HG03045 (cell line): ENCODE data around the gene SYT2.
"Not testable (repeated sequence)": the region's sequence is repeated elsewhere in the genome, so short reads cannot be mapped to it uniquely, and the experiment has no call there.

Source experiments
- ATAC-seq: cut with Tn5 transposase; IDR thresholded peaks from one replicate; pipeline ENCODE4 v1.9.1; 2021; ENCODE audit warnings: mild to moderate bottlenecking, moderate library complexity; ENCODE audit not compliant: unreplicated experiment

SYT2 gene

DNA sequence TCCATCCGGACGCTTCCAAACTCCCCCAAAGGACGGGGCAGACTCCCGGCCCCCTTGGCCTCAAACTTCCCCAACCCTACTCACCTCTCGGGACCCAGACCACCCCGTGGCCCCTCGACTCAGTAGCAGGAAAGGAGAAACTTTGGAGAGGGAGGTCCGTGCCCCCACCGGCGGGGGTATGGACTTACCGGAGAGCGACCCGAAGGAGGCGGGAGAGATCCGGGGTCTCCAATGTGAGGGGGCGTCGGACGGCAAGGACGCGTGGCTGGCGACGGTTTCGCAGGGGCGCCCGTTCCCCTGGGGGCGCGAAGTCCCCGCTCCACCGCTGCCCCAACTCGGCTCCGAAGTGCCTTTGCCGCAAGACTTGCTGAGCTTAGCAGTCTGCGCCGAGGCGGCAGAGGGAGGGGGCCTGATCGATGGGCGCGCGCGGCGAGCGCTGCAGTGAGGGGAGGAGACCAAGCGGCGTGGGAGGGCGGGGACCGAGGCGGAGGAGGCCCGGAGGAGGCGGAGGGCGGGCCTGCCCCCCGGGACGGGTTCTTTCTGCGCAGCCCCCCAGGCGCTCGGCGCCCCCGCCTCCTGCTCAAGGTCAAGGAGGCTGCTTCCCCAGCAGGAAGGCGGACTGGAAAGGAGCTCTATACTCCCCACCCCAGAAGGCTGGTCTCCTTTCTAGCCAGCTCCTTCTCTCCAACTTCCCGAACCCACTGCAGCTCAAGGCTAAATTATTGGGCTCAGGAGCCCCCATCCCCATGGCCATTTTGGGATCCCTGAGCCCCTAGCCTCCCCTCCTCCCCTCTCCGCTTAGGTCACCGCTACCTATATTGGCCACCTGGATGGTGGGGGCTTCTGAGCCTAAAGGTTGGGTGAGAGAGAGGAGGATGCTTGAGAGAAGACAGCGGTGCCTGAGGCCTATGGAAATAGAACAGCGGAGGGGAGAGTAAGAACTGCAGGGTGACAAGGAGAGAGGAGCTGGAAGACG is at the start of gene SYT2:
Gene SYT2 (minus strand): TSS at position 385 of the 976 bp plus-strand sequence. CDS start 104,682 bp downstream, outside the sequence.
- no peak for ATAC-seq

DNA sequence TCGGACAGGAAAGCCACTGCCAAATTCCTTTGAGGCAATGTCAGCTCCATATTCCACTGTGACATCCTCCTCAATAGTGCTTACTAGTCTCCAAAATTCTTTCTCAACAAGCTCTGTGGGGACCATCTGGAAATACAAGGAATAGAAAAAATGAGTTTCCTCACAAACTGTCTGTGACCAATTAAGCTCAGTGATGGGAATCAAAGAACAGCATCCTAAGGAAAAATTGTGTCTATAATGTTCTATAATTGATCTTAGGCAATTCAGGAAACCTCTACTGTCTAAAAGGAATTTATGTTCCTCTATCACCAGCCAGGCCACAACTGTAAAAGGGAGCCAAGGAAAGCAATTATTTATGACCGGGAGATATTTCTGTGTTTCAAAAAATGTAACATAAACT is 46.1 kb upstream of the SYT2 start:
- ATAC-seq = no peak

DNA sequence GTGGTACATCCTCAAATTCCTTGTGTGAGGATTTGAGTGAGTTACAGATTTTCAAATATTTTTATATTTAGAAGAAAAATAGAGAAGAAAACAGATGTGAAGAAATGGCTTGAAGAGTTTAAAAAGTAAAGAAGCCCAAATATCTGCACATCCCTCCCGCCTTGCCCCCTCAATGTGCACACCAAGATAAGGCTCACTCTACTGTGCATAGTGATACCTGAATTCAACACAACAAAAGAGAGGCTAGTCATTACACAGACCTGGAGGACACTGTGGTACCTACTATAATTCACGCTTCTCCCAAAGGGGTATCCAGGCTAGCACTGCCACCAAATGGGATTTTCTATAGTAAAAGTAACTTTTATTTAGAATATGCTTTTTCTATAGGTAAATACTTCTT is 44.0 kb upstream of the SYT2 start:
- ATAC-seq = no peak

DNA sequence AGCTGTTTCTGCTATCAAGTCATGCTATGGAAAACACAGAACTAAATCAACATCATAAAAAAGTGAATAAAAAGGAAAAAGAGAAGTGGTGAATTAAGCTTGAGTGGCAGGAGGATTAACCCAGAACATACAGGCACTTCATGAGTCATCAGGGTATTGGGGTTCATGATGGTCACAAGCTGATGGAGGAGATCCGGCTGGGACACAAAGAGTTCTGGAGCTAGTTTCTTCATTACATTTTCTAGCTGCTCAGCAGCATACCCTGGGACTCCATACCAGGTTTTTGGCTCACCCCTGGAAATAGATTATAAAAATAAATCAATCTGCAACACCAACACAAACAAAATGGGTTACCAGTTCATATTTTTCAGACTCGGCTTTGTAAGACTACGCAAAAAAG is 42.5 kb upstream of the SYT2 start:
- ATAC-seq = no peak

DNA sequence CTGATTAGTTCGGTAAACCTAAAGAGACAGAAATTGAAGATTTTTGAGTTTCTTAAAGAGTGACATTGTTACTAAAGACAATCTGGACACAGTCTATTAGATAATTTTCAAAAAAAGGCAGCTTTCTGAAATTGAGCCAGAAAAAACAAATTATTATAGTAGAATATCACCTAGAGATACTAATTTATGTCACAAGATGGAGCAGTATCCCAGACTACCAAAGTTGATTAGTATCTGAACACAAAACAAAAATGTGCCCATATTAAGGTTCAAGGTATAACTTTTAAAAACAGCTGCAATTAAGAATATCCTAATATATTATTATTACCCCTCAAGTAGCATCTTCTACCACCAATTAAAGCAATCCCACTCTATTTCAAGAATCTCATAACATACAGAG is 40.5 kb upstream of the SYT2 start:
- no peak for ATAC-seq

DNA sequence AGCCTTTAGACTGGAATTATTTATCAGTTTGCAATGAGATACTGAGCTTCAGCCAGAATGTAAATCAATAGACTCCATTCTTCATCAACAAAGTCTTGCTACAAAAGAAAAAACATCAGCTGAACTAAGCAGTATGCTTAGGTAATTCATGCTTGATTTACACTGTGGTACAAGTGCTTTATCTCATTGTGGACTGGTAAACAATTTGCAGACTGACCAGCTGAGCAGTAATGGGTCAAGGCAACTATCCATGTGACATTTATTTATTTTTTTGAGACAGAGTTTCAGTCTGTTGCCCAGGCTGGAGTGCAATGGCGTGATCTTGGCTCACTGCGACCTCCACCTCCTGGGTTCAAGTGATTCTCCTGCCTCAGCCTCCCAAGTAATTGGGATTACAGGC is 39.8 kb upstream of the SYT2 start:
- no peak for ATAC-seq

DNA sequence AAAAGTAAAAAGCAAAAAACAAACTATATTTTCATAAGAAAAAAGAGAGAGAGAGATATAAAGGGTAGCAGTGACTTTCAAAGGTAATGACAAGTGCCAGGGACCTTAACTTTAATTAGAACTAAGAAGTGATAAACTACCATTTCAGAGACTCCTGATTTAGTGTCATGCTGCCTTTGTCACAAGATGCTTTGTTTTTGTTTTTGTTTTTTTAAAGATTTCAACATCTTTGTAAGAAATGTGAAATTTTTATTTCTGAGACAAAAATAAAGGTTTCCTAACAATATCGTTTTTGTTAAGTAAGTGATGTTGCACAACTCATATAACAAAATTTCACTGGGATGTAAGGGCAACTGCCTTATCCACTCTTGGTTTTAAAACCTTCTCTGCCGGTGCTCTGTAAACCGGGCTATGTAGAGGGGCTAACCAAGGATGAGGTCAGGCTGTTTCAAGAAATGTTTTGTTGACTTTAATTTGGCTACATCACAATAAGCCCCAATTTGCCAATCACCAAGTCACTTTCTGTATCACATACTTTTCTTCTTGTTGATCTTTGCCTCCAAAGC is 35.2 kb upstream of the SYT2 start:
- no peak for ATAC-seq

DNA sequence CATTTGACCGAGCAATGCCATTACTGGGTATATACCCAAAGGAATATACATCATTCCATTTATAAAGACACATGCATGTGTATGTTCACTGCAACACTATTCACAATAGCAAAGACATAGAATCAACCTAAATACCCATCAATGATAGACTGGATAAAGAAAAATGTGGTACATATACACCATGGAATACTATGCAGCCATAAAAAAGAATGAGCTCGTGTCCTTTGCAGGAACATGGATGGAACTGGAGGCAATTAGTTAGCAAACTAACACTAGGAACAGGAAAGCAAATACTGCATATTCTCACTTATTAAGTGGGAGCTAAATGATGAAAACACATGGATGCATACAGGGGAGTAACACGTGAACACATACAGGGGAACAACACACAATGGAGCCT is 34.5 kb upstream of the SYT2 start:
- not testable (repeated sequence) for ATAC-seq

DNA sequence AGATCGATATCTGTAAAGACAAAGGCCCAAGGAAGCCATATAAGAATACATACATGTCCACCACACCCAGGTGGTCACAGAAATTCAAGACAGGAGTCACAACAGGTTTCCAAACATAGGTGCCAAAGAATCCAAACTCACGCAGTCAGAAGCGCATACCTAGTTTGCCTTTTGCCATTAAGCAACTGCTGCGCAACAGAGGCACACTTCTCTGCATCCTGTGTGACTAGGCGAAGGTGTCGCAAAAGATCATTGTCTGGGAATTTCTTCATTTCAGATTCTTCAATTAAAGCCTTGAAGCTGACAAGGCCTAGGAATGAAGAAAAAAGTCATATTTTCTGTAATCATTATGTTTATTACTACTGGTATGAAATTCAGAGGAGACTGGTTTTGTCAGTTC is 32.2 kb upstream of the SYT2 start:
- no peak for ATAC-seq

DNA sequence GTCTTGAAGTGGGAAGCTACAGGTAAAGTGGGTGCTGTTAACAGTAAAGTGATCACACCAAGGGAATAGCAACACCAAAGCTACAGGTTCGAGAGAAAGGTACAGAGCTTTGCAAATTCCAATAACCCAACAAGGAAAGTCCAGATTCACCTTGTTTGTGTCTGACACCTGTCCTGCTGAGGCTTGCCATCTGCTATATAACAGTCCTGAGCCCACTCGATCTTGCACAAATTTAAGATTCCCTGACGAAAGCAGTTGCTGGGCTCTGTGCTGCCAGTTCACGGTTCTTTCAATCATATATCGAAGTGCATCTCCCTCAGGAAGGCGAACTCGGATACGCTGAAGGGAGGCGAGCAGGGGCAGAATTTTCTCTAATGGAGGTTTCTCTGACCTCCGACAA is 23.0 kb upstream of the SYT2 start:
- no peak for ATAC-seq

DNA sequence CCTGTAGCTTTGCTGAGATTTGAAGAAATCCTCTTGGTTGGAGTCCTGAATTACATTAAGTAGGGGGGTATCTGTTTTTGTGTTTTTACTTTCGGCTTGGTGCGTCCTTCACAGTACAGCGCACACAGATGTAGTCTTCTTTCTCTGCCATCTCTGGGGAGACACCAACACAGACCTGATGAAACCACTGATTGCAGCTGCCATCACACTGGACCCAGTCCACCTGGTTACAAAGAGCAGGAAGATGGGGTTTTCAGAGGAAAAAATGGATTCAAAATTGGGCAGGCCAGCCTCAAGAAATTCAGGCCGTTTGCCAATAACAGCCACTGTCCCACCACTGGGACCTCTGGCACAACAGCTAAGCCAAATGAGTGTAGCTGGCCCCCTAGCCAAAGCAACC is 18.7 kb upstream of the SYT2 start:
- no peak for ATAC-seq

DNA sequence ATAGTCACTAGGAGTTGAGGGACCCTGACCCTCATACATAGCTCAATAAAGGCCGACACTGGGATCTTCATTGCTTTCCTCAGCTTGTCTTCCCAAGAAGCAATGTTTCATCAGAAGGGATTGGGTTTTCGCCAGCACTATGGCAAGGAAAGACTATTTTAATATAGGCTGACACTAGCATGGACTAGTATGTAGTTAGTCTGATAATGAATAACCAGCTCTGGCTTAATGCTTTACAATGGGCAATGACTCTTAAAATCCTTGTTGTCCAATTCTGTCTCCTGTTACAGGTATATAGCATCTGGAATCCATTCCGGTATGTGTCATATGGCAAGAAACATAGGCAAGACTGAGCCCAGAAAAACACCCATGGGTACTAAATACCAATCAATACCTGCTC is 15.3 kb upstream of the SYT2 start:
- ATAC-seq = no peak

DNA sequence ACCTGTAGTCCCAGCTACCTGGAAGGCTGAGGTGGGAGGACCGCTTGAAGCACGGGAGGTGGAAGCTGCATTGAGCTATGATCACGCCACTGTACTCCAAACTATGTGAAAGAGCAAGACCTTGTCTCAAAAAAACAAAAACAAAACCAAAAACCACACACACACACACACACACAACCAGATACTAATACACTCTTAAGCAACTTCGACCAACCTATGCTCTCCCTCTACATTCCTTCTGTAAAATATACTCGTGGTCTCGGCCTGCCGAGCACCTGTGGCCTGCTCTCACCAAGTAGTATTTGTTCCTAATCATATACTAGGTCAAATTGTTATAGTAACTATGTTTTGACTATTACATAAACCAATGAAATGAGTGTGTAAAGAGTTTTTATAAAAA is 13.5 kb upstream of the SYT2 start:
- ATAC-seq = no peak

DNA sequence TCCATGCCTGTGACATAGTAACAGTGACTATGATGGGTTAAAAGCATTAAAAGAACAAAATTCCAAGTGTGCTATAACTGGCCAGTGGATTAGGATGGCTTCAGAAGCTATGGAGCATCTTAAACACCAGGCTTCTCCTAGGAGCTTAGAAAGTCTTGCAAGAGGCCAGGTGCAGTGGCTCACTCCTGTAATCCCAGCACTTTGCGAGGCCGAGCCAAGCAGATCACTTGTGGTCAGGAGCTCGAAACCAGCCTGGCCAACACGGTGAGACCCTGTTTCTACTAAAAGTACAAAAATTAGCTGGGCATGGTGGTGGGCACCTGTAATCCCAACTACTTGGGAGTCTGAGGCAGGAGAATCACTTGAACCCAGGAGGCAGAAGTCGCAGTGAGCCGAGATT is 12.8 kb upstream of the SYT2 start:
- not testable (repeated sequence) for ATAC-seq

DNA sequence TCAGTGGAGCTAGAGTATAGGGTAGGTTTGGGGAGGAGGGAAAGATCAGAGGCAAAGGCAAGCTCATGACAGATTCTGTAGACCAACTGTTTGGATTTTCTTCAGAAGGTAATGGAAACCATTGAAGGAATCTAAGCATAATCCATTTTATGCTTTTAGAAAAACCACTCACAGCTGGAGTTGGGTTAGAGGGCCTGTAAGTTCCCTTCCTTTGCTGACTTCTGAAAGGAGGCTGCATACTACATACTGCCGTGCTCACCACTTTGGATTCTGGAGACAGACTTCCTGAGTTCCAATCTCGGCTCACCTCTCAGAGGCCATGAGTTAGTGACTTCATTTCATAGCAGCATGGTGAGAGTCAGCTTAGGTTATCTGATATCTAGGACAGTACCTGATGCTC is 6.4 kb upstream of the SYT2 start:
- ATAC-seq = no peak

DNA sequence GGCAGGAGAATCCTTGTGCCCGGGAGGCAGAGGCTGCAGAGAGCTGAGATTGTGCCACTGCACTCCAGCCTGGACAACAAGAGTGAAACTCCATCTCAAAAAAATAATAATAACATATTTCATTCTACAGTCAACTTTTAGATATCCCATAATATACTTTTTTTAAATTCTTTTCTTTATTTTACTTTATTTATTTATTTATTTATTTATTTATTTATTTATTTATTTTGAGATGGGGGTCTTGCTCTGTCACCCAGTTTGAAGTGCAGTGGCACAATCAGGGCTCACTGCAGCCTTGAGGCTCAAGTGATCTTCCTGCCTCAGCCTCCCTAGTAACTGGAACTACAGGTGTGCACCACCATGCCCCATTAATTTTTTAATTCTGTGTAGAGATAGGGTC is 3.9 kb upstream of the SYT2 start:
- ATAC-seq = not testable (repeated sequence)

DNA sequence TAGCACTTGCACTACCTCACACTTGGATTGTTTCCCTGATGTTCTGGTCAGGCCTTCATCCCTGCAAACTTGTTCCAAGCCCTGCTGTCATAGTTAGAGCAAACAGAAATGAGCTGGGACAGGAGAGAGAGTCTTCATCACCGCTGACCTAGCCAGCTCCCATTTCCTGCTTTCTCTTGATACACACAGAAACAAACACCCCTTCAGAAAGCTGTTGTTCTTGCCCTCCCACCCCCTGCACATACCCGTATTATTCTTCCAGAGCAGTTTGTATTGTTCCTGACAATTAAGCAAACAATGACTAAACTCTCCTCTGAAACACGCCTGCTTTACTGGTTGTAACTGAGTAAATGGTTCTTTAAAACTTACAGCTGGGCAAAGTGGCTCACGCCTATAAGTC is 2.9 kb upstream of the SYT2 start:
- ATAC-seq = no peak

DNA sequence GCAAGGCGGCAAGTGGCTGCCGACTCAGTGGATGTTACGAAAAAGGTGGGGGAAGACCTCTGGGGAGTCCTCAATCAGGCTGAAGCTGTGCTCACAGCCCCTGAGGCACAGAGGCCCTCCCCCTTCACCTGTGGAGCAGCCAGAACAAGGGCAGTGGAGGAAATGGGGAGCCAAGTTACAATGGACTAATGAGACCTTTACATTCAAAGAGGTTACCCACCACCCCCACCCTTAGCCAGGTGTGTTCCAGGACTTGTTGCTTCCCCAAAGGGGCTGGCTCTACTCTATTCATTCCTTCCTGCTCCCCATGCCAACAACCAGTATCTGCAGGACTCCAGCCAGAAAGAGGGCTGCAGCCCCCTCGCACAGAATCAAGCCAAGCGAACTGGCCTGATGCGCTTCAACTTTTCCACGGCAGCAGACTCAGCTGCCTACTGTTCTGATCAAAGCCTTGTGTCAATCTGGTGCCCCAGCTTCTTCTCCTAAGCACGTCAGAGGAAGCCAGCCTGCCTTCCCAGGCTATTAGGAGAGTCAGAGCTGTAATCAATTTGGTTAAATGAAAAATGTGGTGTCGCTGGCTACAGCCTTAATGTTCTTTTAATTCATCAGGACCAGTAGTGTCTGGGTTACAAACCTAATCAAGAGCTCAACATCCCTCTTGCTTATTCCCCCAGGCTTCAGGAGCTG is 1.8 kb upstream of the SYT2 start:
- ATAC-seq = no peak

DNA sequence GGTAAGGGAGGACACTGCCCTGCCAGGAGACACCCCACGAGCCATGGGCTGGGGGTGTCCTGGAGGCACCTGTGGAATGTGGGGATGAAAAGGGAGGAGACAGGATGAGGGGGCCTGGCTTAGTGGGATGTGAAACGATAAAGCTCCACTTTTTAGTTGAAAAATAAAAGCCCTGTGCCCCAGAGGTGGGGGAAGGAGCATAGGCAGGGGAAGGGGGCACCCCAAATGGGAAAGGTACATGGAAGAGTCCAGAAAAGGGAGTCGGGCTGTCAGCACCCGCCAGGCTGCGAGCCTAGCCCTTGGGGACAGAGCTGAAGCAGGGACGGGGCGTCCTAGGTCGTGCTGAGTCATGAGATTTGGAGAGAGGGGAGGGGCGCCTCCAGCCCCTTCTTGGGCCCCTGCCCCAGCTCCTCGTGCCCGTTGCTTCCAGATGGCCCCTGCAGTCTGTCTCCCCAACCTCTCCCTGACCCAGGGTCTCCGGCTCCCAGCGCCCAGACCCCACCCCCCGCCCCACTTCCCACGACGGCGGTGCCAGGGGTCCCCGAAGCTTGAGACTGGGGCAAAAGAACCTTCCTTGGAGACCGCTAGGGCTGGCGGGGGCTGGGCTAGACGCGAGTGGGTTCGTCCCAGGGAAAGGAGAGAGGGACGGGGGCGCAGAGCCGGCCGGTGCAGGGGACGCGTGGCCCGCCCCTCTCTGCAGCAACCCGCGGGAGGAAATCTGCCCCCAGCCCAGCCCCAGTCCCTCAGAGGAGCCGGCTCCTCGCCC is 795 bp downstream of the SYT2 start:
- ATAC-seq = no peak

DNA sequence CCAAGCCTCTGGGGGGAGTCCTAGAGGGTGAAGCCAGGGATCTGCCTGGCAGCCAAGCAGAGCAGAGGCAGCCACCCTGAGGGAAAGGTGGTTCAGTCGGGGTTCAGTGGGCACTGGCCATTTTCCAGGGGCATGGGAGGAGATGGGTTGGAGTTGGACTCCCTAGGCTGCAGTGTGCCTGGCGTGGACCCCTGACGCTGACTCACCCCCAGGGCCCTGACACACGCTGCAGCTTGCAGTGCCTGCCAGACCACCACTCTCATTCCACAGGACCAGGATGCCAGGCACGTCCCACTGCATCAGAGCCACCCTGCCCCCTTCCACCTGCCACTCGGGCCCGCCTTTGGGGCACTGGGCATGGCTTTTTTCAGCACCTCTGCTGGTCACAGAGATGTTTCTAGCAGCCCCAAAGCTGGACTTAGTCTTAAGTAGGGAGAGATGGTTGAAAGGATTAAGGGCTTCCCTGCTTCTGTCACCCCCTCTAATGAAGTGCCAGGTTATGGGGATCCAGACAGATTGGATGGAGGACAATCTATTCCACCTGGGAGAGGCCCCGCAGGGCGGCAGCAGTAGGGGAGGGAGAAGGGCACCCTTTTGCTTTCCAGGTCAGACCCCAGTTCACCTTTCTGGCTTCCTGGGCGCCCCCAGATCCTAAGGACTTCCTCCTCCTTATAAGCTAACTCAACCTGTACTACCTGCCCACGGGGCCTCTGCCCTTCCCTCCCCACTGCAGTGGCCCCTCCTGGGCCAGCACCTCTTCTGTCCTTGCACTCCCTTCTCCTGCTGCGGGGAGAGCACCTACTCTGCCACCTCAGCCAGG is 1.6 kb downstream of the SYT2 start:
- ATAC-seq = no peak
